ENCODE measurements around the gene RPRML. TPM values are rescaled to one million over a fixed set of nuclear protein-coding genes. Genes with fewer than 3 reads are reported as not detected.

The RPRML gene
- total RNA-seq, 1 donor from 2014 or later, result 0.46 TPM

DNA sequence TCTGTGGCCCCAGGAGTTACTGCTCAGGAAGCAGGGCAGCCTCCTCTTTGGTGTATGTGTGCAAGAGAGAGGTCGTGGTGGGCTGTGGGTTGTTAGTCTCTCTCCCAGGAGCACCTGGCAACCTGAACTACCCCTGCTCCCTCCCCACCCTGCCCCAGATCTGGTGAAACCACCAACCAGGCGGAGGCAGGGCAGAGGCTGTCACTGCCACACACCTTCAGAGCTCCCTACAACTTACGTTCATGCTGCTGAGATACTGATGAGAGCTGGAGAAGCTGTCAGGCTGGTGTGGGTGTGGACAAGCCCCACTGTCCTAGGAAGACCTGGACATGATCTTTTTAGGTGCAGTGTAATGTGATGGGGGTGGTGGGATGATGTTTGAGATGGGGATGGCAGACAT lies 31.8 kb downstream of the RPRML start:
- Mint-ChIP-seq H3K9me3 (no peaks in the 10 kb centered on the region), H3K27ac (peak overlapping the region; percentile 63), H3K4me1 (ENCODE audit: unreplicated experiment) (peaks cover 28% of the 10 kb centered on the region), H3K4me3 (no peak overlapping the region), H3K27me3 (peaks cover 7% of the 10 kb centered on the region), H3K36me3 (no peaks in the 10 kb centered on the region)
- TF ChIP-seq, protein P1, sequence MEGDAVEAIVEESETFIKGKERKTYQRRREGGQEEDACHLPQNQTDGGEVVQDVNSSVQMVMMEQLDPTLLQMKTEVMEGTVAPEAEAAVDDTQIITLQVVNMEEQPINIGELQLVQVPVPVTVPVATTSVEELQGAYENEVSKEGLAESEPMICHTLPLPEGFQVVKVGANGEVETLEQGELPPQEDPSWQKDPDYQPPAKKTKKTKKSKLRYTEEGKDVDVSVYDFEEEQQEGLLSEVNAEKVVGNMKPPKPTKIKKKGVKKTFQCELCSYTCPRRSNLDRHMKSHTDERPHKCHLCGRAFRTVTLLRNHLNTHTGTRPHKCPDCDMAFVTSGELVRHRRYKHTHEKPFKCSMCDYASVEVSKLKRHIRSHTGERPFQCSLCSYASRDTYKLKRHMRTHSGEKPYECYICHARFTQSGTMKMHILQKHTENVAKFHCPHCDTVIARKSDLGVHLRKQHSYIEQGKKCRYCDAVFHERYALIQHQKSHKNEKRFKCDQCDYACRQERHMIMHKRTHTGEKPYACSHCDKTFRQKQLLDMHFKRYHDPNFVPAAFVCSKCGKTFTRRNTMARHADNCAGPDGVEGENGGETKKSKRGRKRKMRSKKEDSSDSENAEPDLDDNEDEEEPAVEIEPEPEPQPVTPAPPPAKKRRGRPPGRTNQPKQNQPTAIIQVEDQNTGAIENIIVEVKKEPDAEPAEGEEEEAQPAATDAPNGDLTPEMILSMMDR (conservative IDR thresholded peaks at IDR 0.05), result no peak
- no peak for DNase-seq (ENCODE audit: extremely low spot score, unreplicated experiment)

GRCh38 chr17:46944931-46945330 lies 34.1 kb downstream of the RPRML start:
- peak overlapping the region; percentile 90 for H3K27ac Mint-ChIP-seq
- no peaks in the 10 kb centered on the region for H3K9me3 Mint-ChIP-seq
- TF ChIP-seq, protein P1 (conservative IDR thresholded peaks at IDR 0.05), result no peak
- peaks cover 7% of the 10 kb centered on the region for H3K36me3 Mint-ChIP-seq
- no peak for DNase-seq (ENCODE audit: extremely low spot score, unreplicated experiment)
- peak overlapping the region; percentile 80 for H3K4me3 Mint-ChIP-seq
- H3K4me1 Mint-ChIP-seq (ENCODE audit: unreplicated experiment), result peaks cover 28% of the 10 kb centered on the region
- peaks cover 7% of the 10 kb centered on the region for H3K27me3 Mint-ChIP-seq

- Mint-ChIP-seq H3K36me3 (peaks cover 10% of the 10 kb centered on the region), H3K4me1 (ENCODE audit: unreplicated experiment) (peaks cover 28% of the 10 kb centered on the region), H3K9me3 (no peaks in the 10 kb centered on the region), H3K27ac (peak overlapping the region; percentile 91), H3K4me3 (peak overlapping the region; percentile 62), H3K27me3 (peaks cover 3% of the 10 kb centered on the region)
- TF ChIP-seq, protein P1 (conservative IDR thresholded peaks at IDR 0.05), result no peak
- DNase-seq (ENCODE audit: extremely low spot score, unreplicated experiment), result no peak
Observed at GRCh38 chr17:46943501-46944393, 35.3 kb downstream of the RPRML start.

DNA sequence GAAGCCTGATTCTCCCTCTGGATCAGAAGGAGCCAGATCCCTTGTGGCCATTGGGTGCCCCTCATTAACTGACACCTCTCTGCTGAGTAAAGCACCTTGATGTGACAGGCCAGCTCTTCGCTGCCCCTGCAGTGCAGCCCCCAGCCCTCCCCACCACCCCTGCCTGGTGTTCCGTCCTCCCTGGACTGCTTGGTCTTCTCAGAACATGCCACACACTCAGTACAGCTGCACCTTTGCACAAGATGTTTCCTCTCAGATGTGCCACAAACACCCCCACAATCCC lies 35.9 kb downstream of the RPRML start:
- H3K27me3 Mint-ChIP-seq, result peaks cover 3% of the 10 kb centered on the region
- H3K4me1 Mint-ChIP-seq (ENCODE audit: unreplicated experiment), result peaks cover 28% of the 10 kb centered on the region
- H3K36me3 Mint-ChIP-seq, result peaks cover 10% of the 10 kb centered on the region
- H3K4me3 Mint-ChIP-seq, result no peak overlapping the region
- no peak for DNase-seq (ENCODE audit: extremely low spot score, unreplicated experiment)
- H3K27ac Mint-ChIP-seq, result peak overlapping the region; percentile 91
- TF ChIP-seq, protein P1 (conservative IDR thresholded peaks at IDR 0.05), result no peak
- no peaks in the 10 kb centered on the region for H3K9me3 Mint-ChIP-seq

GRCh38 chr17:46942441-46943217 lies 36.4 kb downstream of the RPRML start:
- Mint-ChIP-seq H3K4me3 (no peak overlapping the region), H3K9me3 (no peaks in the 10 kb centered on the region), H3K4me1 (ENCODE audit: unreplicated experiment) (peaks cover 28% of the 10 kb centered on the region), H3K36me3 (peaks cover 10% of the 10 kb centered on the region), H3K27ac (peak overlapping the region; percentile 36), H3K27me3 (peaks cover 3% of the 10 kb centered on the region)
- TF ChIP-seq, protein P1 (conservative IDR thresholded peaks at IDR 0.05), result peak; percentile 89
- no peak for DNase-seq (ENCODE audit: extremely low spot score, unreplicated experiment)

Data from type B pancreatic cell (in vitro differentiated cells).